NCI-H524 treated with DMSO at 0.1 percent for 48 hours (cell line): Measurements from ENCODE around the gene CAMTA1.
"Not testable (repeated sequence)": the region's sequence is repeated elsewhere in the genome, so short reads cannot be mapped to it uniquely, and the experiment has no call there.

Source experiments
- DNase-seq: peaks from one replicate; lab custom pipeline; 2025; lab: John Stamatoyannopoulos, UW

The CAMTA1 gene

DNA sequence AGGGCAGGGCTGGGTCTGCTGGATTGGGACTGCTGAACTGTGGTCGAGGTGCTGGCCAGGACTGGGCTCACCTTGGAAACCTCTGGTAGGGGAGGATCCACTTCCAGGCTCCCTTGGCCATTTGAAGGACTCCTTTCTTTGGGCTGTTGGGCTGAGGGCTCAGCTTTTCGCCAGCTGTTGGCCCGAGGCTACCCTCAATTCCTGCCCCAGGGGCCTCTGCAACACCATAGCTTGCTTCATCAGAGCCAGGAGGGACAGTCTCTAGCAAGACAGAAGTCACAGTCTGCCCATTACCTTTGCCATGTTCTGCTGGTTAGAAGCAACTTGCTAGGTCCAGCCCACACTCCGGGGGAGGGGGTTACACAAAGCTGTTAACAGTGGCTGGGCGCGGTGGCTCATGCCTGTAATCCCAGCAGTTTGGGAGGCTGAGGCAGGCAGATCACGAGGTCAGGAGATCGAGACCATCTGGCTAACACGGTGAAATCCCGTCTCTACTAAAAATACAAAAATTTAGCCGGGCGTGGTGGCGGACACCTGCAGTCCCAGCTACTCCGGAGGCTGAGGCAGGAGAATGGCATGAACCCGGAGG, 25.0 kb downstream of the CAMTA1 start:
- DNase-seq, result not testable (repeated sequence)

DNA sequence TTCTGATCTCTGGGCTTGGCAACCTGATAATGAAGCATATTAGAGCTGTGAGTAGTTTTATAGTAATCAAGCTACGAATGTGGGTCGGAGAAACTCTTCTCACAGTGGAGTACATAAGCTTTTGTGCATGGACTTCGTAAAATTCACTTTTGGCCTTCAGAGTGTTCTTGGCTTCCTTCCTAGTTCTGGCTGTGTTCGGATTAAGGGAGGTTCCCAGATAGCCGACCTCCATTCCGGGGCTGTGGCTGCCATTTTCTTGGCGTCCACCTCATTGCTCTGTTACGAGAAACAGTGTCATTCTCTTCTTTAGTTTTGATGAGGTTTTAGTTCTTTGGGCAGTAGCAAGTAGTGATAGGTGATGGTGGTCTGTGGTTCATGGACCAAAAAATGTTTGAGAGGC, 26.3 kb downstream of the CAMTA1 start:
- no peak for DNase-seq

DNA sequence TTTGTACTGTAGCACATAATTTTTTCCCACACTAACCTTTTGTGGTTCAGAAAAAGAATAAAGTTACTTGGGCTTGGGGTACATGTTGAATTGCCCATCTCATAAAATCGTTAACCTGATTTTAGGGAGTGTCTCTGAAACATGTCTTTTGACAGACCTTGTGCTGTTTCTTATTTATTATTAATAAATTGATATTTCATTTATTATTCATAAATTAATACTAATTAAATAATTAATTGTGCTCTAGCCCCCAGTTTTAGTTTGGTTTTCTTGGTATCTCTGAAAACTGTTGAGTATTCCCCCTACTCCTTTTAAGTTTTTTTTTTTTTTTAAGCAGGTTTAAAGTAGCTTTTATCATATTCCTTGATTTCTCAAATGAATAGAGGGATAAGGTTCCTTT, 27.9 kb downstream of the CAMTA1 start:
- no peak for DNase-seq

DNA sequence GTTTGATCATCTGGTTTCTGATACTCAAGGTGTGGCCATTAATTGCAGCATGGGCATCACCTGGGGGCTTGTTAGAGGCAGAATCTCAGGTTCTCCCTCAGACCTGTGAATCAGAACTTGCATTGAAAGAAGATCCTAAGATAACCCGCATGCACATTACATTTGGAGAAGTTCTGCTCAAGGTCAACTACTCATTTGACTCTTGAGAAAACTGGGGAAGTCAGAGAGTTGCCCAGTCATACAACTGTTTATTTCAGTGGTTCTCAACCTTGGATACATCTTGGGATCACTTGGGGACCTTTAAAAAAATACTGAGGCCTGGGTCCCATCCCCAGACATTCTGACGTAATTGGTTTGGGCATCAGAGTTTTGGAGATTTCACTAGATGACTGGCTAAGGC, 30.5 kb downstream of the CAMTA1 start:
- DNase-seq, result no peak

DNA sequence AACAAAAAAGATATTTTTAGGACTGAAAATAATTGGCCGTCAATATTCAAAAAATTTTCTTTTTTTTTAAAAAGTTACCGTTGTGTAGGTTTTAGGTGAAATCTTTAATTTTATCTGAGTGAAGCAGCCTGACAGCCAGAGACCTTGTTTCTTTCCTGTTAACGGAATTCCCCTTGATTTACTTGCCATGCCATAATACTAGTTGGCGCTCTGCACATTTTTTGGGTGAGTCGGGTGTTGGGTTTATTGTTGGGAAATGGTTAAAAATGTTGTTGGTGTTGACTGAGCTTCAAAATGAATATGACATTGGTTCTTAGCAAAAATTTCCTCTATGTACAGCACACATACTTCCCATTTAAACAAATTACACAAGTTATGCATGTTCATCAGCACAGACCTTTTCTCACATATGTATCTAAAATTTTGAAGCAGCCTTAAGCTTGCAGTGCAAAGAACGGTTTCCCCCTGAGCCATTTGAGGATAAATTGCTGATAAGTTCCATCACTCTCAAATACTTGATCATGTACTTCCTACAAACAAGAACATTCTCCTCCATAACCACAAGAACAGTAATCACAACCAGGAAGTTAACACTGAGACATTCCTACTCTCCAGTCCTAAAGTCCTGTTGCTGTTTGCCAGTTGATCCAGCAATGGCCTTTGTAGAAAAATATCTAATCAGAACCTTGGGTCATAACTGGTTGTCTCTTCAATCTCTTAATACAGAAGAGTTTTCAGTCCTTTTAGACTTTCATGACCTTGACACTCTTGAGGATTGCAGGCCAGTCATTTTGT, 34.2 kb downstream of the CAMTA1 start:
- DNase-seq, result no peak

DNA sequence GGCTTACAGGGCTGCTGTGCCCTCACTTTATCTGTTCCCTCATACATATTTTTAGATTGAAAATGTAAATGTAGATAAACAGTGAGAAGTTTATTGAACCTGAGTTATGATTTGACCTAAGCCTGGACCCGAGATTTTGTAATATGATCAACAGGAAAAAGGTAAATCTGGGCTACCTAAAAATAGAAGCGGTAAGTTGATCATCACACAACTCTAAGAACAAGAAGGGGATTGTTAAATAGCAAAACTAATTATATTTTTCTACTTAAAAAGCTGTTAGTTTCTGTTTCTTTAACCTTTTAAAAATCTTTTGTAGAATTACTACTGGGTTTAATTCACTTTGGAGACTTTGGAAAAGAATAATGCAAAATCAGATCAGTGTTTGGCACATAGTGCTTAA, 35.6 kb downstream of the CAMTA1 start:
- DNase-seq, result no peak

DNA sequence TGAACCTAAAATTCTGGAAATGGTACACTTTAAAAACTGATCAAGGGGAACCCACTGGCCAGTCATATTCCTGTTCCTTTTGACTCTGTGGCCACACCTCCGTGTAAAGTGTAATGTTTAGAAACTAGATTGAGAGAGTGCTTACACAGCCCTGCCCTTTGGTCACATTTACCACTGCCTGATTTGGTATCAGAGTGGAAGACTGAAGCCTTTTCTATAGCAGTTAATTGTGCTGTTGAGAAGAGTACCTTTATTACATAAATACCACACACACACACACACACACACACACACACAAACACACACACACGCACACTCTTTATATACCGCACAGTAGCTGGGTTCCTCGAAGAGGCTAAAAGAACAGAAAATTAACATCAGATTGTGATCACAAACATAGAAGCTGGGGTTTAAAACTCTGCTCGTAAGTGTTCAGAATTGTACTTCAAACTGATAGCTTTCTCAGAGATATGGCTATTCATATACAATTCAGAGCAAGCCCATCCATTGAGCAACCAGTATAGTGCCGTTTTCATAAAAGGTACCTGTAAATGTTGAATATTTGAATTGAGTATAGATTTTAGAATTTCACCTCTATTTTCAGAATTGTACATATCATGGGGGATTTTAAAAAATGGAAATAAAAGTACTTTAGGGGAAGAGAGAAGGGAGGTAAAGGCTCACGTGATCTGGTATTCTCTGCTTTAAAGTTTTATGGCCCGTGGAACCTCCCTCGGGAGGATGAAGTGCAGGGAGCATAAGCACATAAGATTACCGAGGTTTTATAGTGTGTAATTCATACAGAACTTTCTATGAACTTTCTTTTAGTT, 37.5 kb downstream of the CAMTA1 start:
- no peak for DNase-seq

DNA sequence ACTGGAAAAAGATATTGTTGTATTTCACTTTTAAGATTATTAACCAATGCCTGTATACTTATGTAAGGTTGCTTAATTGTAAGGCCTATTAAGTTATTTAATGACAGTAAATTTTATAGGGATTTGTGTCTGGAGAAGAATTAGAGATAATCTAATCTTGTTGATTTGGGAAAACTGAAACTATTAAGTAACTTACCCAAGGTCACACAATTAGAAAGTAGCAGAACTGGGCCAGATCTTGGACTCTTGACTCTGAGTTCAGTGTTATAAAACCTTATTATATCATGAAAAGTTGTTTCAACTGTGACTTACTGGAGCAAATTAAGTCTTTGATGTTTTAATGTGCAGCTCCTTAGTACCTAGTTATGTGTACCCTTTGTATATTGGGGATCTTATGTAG, 38.5 kb downstream of the CAMTA1 start:
- DNase-seq, result no peak

DNA sequence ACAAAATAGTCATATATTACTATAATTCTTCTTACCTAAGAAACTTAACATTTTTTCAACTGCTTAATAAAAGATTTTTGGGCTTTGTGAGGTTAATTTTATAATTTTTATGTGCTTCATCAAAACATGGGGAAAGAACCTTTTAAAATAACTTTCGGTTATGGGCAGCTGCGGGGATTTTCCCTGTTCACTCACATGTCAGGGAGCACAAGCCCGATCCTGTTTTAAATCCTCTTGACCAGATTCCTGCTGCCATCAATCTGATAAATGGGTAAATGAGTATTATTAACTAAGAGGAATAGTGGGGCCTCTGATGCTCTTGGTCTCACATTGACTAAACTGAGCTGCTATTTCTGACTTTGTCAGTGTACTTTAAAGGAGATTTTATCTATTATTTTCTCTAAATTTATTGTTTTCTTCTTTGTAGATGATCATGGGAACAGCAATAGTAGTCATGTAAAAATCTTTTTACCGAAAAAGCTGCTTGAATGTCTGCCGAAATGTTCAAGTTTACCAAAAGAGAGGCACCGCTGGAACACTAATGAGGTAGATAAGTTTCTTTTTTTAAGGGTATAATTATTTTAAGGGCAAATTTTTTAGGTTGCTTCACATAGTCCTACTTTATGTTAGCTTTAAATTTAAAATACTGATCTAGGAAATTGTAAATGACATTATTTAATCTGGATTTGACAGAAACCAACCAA, 39.6 kb downstream of the CAMTA1 start:
- DNase-seq, result no peak

DNA sequence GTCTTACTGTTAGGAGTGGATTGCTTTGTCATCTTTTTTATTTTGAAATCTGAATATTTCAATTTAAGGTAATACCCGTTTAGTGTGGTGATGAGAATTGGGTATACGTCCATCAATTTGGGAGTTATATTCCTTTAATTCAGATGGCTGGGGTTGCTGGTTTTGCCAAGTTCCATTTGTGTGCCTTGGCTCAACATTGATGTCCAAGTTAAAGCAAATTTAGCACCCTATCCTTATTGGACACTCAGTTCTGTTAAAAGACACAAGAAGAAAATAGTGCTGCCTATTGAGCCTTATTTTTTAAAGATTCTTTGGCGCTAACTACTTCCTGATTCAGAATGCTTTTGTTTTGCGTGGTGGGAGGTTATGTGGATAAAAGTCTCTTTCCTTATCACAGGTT, 40.6 kb downstream of the CAMTA1 start:
- DNase-seq, result no peak

DNA sequence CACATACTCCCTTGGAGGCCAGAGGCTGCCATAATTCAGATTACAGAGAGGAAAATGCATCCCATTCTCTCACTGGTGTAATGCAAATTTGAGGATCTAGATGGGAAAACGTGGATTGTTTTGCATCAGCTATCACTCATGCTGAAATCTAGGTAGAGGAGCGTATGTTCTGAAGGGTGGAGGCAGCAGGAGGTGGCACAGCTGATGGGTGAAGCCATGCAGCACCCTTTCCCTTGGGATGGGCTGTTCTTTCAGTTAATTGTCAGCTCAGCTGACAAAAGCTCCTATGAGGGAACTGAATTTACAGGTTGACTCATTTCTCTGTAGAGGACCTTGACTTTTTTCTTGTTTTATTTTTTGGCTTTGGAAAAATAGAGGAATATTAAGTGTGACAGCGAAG, 41.8 kb downstream of the CAMTA1 start:
- DNase-seq, result no peak

DNA sequence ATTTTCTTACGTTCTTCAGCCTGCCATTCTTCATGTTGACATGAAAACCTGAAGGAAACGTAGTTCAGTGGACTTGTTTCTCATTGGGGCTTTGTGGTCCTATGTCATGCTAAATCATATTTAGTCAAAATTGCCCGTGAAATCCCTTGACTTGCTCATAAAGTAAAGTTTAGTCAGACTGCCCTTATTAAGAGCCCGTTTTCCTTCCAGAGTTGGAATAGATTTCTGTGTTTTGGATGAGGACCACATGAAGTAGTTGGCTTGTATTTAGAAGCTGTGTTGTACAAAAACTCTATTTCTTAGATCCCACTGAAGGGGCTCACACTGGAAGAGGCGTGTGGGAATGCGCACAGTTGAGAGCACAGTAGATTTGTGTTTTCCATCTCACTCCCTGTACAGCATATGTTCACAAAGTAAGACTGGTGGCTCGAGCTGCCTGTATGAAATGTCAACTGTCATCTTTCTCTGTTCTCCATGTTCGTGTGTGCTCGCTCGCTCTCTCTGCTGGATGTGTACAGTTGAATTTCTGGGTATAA, 42.4 kb downstream of the CAMTA1 start:
- no peak for DNase-seq

DNA sequence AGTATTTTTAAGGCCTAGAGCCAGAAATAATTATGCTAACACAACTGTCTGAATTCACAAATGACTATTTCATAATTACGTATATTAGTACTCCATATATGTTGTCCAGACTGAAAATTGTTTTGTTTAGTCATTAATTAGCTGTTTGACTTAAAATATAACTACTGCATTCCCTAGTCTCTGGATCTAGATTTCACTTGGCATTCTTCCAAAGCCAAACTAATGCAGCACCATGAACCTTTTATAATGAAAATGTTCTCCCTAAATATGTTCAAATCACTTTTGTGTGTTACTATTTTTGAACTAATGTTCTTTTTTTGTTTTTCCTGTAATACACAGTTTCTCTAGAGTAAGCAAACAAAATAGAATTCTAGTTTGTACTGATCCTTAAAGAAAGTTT, 46.1 kb downstream of the CAMTA1 start:
- no peak for DNase-seq

DNA sequence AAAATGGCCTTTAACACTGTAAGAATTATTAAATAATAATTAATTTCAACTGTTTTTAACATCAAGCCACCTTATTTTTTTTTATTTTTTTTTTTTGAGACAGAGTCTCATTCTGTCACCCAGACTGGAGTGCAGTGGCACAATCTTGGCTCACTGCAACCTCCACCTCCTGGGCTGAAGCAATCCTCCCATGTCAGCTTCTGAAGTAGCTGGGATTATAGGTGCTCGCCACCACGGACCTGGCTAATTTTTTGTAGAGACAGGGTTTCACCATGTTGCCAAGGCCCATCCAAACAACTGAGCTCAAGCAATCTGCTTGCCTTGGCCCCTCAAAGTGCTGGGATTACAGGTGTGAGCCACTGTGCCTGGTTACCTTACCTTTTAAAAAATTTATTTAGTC, 46.8 kb downstream of the CAMTA1 start:
- DNase-seq, result not testable (repeated sequence)

DNA sequence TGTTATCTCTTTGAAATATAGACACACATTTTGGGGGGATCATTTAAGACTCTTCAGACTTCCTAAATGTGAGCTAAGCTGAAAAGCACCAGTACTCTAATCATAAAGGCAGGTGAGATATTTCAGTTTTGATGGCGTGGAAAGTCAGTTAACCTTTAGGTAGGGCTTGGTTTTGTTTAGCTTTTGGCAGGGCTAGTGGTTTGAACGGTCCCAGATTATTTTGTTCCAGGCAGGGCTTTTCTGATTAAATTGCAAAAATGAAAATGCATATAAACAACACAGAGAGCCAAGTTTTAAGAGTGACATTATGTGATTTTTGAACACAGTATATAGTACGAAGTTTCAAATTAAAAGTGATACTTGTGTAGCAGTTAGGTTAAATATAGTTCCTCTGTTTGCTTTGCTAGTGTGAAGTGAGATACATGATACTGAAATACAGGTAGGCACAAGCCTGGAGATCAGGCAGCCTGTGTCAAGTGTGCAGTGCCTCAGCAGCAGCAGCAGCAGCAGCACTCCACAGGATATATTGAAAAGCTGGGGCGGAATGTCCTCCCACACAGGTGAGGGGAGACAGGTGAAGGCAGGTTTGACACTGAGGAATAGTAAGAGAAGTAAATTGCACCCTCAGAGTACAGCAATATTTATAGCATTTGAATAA, 47.4 kb downstream of the CAMTA1 start:
- no peak for DNase-seq

DNA sequence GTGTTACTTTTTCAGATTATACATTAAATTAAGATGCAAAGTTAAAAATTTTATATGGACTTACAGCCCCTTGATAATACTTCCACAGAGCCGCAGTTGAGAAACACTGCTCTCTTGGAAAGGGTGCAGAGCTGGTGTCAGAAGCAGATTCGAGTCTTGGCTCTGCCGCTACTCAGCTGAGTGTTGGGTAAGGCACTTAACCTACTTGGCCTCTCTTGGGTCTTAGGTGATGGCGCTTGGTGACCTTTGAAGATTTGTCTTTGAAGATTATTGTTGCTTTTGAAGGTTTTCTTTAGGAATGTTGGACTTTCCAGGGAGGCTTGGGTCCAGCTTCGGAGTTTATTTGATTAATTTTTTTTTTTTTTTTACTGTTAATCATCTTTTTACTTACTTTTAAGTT, 48.5 kb downstream of the CAMTA1 start:
- DNase-seq, result no peak

DNA sequence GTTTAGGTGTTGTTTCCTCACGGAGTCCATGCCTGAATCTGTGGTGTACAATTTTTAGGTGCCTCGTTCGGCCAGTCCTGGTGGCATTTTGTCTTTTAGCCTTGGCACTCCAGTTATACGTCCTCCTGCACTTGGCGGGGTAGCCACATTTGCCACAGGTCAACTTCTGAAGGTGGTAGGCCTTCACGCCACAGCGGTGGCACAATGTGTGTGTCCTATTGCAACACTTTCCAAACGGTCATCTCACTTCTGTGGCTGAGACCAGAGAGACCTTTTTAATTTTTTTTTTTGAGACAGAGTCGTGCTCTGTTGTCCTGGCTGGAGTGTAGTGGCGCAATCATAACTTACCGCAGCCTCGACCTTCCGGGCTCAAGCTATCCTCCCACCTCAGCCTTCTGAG, 49.1 kb downstream of the CAMTA1 start:
- DNase-seq, result no peak

DNA sequence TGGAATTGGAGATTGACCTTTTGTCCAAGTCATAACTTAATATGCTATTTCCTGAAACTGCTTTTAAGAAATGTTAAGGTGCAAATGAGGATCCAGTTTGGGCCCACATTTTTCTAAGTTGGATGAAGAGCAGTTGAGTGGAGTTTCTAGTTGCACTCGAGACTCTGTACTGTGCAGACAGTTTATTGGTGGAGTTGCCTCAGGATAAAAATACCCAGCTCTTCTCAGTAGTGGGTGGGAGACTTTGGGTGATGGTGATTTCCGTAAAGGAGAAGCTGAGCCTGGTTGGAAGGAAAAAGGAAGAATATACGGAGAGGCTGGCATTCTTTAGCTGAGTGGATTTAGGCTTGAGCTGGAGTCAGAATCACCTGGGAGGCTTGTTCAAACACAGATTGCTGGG, 49.9 kb downstream of the CAMTA1 start:
- DNase-seq, result no peak

DNA sequence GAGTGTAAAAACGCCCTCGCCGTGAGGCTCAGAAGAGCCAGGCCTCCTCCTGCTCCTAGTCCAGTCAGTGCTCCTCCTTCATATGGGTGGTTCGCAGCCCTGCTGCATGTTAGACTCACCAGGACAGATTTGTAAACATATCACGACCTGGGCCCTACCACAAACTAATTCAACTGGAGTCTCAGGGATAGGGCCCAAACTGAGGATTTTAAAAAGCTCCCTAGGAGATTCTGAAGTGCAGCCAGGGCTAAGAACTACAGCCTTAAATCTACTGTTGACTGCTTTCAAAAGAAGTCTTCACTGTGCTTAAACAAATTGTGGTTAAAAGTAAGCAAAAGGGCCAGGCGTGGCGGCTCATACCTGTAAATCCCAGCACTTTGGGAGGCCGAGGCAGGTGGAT, 57.0 kb downstream of the CAMTA1 start:
- no peak for DNase-seq

DNA sequence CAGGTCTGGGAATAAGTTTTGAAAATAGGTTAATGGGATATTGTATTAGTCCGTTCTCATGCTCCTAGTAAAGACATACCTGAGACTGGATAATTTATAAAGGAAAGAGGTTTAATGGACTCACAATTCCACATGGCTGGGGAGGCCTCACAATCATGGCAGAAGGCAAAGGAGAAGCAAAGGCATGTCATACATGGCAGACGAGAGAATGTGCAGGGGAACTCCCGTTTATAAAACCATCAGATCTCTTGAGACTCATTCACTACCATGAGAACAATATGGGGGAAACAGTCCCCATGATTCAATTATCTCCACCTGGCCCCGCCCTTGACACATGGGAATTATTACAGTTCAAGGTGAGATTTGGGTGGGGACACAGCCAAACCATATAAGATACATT, 60.5 kb downstream of the CAMTA1 start:
- not testable (repeated sequence) for DNase-seq

DNA sequence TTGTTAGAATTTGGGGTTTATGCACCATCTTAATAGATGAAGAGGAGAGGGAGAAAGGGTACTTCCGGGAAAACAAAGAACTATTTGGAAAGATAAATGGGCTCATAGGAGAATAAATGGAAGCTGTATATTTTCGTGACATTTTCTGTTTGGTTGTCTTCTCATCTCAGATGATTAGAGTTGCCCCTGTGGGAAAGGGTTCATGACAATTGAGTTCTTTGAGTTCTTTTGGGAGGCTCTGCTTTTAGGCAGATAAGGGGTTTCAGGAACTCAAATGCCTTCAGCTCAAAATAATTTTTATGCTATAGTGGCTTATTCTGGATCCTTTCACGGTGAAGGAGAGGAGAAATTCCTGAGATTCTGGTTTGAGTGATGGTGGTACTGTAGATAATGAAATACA, 63.6 kb downstream of the CAMTA1 start:
- no peak for DNase-seq

DNA sequence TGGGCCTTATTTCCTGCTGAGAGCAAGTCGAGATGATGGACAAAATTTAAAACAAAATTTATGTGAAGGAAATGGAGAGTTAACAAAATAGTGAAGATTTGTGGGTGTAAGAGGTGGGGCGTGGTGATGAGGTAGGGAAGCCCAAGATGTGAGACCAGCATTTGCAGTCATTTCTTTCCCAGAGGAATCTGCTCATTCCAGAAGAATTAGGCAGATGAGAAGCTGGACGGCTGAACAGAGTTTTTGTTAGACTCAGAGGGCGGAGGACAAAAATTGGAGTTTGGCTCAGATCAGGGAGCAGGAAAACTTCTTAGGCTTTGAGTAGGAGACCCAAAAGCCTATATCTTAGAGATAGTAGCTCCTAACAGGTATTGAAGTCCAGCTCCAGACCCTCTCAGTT, 65.3 kb downstream of the CAMTA1 start:
- no peak for DNase-seq
